ENCODE results near the gene GNAQ. TPM values are rescaled to one million over a fixed set of nuclear protein-coding genes. Genes with fewer than 3 reads are reported as not detected.
A peak's percentile ranks its signal among the peaks of the same experiment; 100 is the strongest.

GNAQ gene
- 10 to 100 TPM; 13.1 to 19.7 (median 16.4) TPM for total RNA-seq

- TF ChIP-seq POLR2A (IDR thresholded peaks at IDR 0.05) (no peak), CTCF (IDR thresholded peaks at IDR 0.05) (no peak)
- peak within 1 kb of the TSS; percentile 79 for H3K4me3 ChIP-seq (ENCODE audit: low read depth, poor library complexity, severe bottlenecking)
- intact Hi-C loops (cut with DNase I; ENCODE audit: low total_unique reads): no loop called here
- WGBS, 2 donors: 0 to 1% methylated on average over 2 to 33 of the region's 79 CpGs
- DNase-seq (ENCODE audit: low spot score in 2 of 2): peak in 1 of 2 donors; percentile 88
Measured at GRCh38 chr9:78031444-78031892, at the start of gene GNAQ. GNAQ (minus strand) TSS chr9:78031811; CDS start chr9:78031235, 576 bp downstream.

GRCh38 chr9:78074385-78075291, 43.0 kb upstream of the GNAQ start:
- TF ChIP-seq CTCF (IDR thresholded peaks at IDR 0.05): no peak
- WGBS, 2 donors: 58 to 63% methylated on average over 4 of the region's 4 CpGs
- no peak overlapping the region for H3K4me3 ChIP-seq (ENCODE audit: low read depth, poor library complexity, severe bottlenecking)
- no peak for DNase-seq (ENCODE audit: low spot score in 2 of 2)
- intact Hi-C loops (cut with DNase I; ENCODE audit: low total_unique reads): no loop called here

GRCh38 chr9:78073722-78074121, 42.1 kb upstream of the GNAQ start:
- TF ChIP-seq CTCF (IDR thresholded peaks at IDR 0.05) (no peak), POLR2A (IDR thresholded peaks at IDR 0.05) (no peak)
- intact Hi-C loops (cut with DNase I; ENCODE audit: low total_unique reads): no loop called here
- 54 to 62% methylated on average over 8 of the region's 8 CpGs for WGBS, 2 donors
- no peak for DNase-seq (ENCODE audit: low spot score in 2 of 2)
- no peak overlapping the region for H3K4me3 ChIP-seq (ENCODE audit: low read depth, poor library complexity, severe bottlenecking)

GRCh38 chr9:78072586-78073199, 41.1 kb upstream of the GNAQ start:
- TF ChIP-seq POLR2A (IDR thresholded peaks at IDR 0.05) (no peak), CTCF (IDR thresholded peaks at IDR 0.05) (no peak)
- intact Hi-C loops (cut with DNase I; ENCODE audit: low total_unique reads): no loop called here
- DNase-seq (ENCODE audit: low spot score in 2 of 2): no peak
- no peak overlapping the region for H3K4me3 ChIP-seq (ENCODE audit: low read depth, poor library complexity, severe bottlenecking)
- 62 to 66% methylated on average over 3 of the region's 3 CpGs for WGBS, 2 donors

GRCh38 chr9:78070521-78070920, 38.9 kb upstream of the GNAQ start:
- TF ChIP-seq POLR2A (IDR thresholded peaks at IDR 0.05) (no peak), CTCF (IDR thresholded peaks at IDR 0.05) (no peak)
- DNase-seq (ENCODE audit: low spot score in 2 of 2): no peak
- 31 to 44% methylated on average over 2 of the region's 2 CpGs for WGBS, 2 donors

More at GRCh38 chr9:78070521-78070920, 38.9 kb upstream of the GNAQ start:
- H3K4me3 ChIP-seq (ENCODE audit: low read depth, poor library complexity, severe bottlenecking): no peak overlapping the region
- intact Hi-C loops (cut with DNase I; ENCODE audit: low total_unique reads): no loop called here

Measured in lower leg skin (tissue), 4 donors.